Stimulated activated CD4-positive, alpha-beta T cell treated with anti-CD3 and anti-CD28 coated beads, Interleukin-12 subunit alpha, Interleukin-12 subunit beta, amount 100 ng/mL, for 48 hours (primary cell): Measurements from ENCODE around the gene WFDC11.
A peak's percentile ranks its signal among the peaks of the same experiment; 100 is the strongest.

Source experiments
- DNase-seq, 3 donors: peaks; one replicate each; pipeline ENCODE4 v3.0.0-alpha.2; 2020; ENCODE audit warnings: low read depth in 2 of 3, low spot score in 1 of 3

WFDC11 gene

DNA sequence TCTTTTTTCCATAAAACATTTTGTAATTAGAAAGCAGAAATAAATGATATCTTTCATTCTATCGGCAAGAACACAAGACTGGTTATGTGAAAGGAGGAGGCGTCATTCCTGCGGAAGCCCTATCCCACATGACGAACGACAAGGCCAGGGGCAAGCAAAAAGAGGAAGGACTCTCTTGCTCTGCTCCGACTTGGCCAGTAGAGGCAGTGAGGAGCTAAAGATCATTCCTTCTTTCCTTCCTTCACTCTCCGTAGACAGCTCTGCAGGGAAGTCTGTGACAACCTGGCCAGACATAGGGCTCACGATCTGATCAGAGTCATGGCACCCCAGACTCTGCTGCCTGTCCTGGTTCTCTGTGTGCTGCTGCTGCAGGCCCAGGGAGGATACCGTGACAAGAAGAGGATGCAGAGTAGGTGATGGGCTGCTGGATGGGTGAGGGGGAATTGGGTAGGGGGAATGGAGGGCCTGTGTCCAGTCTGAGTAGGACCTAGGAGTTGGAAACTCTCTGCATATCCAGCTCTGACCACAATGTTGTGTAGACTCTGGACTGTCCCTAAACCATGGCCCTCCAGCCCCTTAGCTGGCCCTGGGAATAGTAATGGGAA, 40.4 kb downstream of the WFDC11 start, which contains the start of gene WFDC10A:
Gene WFDC10A (plus strand): TSS at position 244 of the 605 bp plus-strand sequence. CDS start 75 bp downstream, at position 319.
- peak; percentile 12 to 19 (median 17) for DNase-seq

DNA sequence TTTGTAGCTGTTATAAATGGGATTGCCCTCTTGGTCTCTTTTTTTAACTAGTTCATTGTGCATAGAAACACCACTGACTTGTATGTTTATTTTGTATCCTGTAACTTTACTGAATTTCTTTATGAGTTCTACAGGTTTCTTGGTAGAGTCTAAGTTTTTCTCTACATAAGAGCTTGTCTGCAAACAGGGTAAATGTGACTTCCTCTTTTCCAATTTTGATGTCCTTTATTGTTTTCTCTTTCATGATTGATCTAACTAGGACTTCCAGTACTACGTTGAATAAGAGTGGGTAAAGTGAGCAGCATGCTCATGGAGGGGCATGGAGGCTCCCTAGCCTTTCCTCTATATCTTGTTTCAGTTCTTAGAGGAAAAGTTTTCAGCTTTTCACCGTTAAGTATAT, 43.5 kb downstream of the WFDC11 start:
- no peak for DNase-seq

DNA sequence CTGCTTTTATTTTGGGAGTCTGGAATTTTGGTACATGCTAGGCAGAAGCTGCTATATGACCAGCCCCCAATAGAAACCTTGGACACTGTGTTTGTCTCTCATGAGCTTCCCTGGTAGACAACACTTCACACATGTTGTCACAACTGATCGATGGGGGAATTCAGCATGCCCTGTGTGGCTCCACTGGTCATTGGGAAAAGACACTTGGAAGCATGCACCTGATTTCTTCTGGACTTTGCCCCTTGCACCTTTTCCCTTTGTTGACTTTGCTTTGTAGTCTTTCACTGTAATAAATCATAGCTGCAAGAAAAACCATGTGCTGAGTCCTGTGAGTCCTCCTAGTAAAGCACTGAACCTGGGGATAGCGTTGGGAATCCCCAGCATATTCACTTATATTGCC, 48.4 kb downstream of the WFDC11 start:
- DNase-seq, result no peak

DNA sequence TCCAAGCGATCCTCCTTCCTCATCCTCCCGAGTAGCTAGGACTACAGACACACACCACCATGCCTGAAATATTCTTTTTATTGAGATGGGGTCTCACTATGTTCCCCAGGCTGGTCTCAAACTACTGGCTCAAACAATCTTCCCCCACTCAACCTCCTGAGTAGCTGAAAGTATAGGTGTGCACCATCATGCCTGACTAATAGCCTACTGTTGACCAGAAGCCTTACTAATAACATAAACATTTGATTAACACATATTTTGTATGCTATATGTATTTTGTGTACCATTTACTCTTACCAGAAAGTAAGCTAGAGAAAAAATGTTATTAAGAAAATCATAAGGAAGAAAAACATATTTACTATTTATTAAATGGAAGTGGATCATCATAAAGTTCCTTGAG, 52.4 kb downstream of the WFDC11 start:
- no peak for DNase-seq

DNA sequence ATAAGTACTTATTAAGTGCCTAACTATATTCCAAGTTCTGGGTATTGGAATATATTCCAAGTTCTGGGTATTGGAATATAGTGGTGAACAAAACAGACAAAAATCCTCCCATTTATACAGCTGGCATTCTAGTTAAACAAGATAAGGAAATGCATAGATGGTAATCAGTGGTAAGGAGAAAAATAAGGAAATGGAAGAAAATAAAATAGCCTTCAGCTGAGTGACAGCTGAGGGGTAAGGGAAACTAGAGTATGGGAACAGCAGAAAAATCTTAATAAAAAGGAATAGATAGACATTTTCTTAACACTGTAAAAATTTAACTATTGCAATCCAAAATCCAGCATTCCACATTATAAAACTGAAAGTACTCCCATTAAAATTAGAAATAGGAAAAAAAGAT, 57.7 kb downstream of the WFDC11 start:
- DNase-seq, result no peak

DNA sequence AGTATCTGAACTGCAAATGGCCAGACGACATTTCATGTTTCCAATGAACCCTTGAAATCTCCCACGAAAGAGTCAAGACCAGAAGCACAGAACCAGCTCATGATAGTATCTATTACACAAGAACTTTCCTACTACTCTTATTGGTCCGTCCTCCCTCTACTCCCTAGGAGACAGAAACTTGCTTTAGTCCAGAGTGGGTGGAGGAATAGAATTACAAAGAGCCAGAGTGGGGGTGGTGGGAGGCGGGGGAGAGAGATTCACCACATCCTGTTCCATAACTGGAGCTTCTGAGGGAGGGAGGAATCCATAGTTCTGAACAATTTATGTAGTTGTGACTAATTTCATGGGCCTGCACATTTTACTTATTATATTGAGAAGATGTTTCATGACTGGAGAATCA, 59.0 kb downstream of the WFDC11 start:
- DNase-seq, result peak; percentile 49 to 59 (median 58)

DNA sequence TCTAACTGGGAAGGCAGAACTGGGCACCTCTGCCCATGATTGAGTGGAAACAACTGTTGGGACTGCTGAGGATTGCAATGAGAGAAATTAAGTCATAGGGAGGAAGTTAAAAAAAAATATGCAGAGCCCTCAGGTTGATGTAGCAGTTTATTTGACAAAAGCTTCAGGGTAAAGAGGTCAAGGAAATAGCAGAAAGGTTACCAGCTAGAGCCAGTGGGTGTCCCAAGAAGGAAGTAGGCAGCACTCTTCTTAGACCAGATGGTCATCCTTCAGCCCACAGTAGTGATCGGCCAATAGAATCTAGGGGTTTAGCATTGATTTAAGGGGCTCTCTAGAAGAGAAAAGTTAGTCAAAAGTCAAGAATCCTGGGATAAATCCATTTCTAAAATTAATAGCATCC, 62.2 kb downstream of the WFDC11 start:
- no peak for DNase-seq
